NCI-H2081 treated with DMSO at 0.1 percent for 48 hours (cell line): ENCODE data around the gene LDAH.

Source experiments
- DNase-seq: peaks from one replicate; lab custom pipeline; 2025; lab: John Stamatoyannopoulos, UW

LDAH gene

DNA sequence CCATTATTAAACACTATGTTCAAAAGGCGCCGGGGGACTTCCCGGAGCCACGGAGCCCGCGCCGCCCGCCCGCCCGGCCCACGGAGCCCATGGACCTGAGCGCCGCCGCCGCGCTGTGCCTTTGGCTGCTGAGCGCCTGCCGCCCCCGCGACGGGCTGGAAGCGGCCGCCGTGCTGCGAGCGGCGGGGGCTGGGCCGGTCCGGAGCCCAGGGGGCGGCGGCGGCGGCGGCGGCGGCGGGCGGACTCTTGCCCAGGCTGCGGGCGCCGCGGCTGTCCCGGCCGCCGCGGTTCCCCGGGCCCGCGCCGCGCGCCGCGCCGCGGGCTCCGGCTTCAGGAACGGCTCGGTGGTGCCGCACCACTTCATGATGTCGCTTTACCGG is 155.8 kb downstream of the LDAH start:
- DNase-seq = no peak

DNA sequence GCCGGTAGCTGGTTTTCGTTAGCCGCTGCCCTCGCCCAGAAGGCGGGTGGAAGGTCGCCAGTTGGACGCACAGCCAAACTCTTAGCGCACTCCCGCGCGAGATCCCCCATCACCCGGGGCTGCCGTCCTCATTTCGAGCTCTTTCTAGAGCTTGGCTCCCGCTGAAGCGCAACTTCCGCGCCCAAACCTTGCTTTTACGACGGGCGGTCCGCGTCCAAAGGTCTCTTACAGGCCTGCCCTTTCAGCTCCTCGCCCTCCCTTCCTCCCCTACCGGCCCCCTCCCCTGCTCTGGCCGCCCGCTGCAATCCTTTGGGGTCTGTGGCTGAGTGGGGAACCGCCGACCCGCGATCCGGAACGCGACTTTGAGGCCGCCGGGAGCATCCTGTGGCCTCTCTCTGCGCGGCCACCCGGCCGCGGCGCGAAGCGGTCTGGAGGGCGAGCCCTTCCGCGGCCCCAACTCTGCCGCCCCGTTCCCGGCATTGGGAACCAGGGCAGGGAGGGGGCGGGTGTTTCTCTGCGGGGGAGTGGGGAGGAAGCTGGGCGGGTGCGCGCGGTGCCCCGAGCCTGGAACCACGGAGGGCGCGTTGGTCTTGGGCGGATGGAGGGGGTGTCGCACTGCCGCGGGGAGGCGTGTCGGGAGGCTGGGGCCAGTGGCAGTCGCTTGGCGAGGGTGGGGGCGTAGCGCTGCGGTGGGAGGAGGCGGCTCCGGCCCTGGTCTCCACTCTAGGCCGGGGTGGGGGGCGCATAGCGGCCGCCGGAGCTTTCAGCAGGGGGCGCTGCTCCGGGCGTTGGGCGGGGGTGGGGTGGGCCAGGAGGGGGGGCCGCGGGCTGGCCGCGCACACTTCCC is 156.4 kb downstream of the LDAH start, which contains the start of gene GDF7:
TSS of gene GDF7 (plus strand) at position 841 of the 847 bp plus-strand sequence. CDS start 96 bp downstream, outside the sequence.
- no peak for DNase-seq

DNA sequence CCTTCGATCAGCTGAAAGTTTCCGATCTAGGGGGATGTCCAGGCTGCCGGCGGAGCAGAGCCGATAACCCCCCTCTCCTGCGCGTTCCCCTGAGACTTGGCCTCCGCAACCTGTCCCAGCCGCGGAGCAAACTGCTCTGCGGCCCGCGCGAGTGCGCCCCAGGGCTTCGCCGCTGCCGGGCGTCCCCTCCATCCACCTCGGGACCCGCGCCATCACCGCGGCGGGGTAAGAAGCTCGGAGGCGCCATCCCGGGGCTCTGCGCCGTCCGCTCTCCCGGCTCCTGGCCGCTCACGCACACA is 156.9 kb downstream of the LDAH start:
- DNase-seq = no peak

DNA sequence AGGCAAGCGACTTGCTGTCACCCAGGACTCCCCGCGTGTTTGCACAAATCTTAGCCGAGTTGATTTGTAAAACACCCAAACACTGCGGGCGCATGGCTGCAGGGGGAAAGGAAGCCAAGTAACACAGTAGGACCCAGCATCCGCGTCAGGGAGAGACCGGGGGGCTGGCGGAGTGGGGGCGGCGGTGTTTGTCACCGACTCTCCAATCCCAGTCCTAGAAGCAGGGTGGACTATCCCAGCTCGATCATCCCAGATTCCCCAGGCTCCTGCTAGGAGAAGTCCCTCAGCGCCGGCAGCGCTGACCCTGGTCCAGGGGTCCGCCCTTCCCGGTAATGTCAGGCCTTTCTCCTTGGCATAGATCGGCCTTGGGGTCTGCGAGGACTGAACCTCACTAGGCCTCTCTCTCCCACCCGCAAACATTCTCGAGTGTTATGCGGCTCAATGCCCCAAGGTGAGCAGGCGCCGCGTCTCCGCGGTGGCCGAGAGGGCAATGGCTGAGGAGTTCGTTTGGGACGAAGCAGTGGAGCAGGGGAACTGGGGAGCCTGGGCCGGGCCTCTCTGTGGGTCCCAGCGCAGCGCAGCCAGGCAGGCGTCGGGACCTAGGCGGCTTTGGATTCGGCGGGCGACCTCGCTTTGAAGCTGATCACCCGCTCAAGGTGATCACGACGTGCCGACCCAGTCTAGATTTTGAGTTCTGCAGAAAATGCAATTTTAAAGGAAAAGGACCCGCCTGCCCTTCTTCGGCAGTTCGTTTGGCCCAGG is 157.5 kb downstream of the LDAH start:
- DNase-seq = no peak

DNA sequence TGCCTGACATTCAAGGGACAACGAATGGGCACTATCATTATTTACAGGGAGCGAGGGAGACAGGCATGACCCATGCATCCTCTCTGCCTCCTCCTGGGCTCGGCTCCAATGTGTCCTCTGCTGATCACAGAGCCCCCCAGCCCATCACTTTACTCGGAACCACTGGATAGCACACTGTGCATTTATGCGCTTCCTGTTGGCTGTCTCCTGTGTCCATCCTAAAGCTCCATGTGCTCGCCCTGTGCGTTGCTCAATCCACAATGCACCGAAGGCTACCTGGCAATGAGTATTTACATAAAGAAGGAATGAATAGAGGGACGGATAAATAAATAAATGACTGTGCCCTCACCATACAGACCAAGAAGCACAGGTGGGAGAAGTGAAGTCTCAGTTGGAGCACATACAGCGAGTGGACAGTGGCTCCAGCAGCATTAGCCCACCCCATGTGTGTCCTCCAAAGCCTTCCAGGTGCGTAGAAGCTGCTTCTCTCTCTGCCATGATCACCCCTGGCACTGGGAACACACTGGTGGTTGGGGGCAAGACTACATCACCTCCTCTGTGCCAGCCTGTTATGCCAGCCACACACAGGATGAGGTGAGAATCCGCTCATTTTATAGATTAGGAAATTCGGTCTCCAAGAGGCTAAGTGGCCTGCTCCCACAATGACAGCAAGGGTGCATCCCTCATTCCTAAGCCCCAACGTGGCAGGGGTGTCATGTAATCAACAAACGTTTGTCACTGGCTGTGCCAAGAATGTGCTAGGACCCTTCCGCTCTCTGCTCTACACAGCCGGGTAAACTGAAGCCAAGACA is 158.3 kb downstream of the LDAH start:
- no peak for DNase-seq

DNA sequence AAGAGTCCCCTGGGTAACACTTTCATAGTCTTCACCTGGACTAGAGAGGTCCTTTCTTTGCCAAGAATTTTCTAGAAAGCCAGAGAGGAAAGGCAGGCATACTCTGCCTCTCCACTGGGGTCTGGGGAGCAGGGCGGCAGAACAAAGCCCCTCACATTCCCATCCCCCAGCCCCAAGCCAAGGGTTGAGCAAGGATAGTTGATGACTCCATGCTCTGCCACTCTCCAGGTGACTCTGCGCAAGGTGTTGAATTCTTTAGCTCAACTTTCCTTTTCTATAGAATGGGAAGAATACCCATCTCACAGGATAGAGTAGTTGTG is 158.9 kb downstream of the LDAH start:
- DNase-seq = no peak

DNA sequence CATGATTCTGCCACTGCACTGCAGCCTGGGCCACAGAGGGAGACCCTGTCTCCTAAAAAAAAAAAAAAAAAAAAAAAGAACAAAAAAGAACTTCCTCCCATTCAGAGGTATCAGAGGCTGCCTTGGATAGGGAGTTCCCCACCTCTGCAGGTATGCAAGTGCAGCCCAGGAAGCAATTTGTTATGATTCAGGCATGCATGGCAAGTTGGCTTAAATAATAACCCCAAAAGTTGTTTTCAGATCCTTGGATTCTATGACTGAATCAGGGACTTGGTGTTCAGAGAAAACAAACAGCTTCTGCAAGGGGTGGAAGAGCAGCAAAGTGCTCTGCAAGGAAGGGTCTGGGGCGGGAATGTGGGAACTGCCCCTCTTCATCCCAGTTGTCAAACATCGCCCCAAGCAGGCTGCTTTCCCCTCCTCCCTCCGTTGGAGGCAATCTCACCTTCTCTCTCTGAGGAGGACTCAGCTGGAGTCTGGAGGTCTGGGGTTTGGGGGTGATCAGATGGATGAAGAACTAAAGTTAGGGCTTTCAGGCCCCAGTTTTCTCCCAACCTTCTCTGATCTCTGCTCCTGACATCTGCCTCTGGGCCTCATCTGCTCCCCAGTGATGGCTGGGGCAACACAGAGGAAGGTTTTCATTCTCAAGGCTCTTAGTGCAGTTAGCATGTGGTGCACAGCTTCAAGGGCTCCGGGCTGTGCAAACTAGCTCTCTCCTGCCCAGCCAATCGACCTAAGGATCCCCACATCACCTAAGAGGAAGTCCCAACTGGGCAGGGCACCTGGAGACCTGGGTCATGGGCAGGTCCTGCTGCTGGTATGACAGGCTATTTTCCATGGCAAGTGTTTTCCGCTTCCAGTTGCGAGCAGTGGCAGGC is 159.5 kb downstream of the LDAH start:
- DNase-seq = no peak

DNA sequence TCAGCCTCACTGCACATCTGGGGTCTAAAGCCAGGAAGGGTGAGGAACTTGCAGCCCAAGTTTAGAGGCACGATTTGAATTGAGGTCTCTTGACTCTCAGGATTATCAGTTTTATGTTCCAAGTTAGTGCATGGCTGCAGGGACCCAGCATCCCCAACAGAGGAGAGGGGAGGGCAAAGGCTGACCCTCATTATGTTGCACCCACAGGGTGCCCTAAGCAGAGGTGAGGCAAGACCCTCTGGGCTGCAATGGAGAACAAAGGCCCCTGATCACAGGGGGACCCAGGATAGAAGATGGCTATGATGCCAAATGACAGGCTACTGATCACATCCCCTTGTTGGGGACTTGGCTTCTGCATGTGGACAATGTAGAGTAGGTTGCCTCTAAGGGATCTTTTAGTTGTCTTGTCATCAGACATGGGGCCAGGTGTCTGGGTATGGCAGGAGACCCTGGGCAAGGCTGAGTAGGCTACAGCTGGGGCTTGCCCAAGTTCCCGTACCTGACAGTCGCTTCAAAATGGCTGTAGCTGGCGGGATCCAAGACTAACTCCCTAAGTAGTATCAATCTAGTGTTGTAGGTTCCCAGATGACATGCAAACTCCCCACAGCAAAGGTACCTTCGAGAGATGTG is 160.5 kb downstream of the LDAH start:
- no peak for DNase-seq

DNA sequence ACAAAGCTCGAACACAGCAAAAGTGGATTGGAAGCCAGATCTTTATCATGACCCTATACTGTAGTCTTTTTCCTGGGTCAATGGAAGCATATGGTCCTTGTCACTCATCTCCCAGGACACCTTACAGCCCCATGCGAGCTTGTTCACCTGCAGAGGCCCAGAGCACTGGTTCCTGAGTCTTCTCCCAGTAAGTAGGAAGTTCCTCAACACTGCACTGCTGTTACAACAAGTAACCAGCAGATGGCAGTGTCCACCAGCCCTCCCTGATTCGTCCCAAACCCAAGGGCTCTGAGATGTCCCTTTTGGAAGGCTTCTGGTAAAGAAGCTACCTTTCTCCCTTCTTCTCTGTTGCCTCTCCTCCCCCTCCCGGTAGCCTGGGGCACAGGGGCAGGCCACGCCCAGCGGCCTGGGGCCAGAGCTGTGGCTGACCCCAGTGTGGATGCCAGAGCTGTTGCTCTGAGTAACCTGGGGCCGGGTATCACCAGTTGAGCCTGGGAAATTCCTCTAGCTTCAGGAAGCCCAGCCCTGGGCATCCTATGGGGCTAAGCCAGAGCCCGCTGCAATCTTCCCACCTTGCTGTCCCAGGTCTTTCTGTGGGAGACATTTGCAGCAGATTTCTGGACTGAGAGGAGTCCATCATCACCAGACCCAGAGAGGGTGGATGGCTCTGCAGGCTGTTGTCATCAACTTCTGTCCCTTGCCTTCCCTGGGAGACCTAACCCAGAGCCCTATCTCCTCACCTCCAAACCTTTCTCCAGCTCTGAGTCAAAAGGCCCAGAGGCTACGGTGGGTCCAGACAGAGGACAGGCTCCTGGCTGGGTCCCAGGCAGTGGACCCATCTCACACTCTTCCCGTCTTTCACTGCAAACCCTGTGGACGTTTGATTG is 161.2 kb downstream of the LDAH start:
- DNase-seq = no peak

DNA sequence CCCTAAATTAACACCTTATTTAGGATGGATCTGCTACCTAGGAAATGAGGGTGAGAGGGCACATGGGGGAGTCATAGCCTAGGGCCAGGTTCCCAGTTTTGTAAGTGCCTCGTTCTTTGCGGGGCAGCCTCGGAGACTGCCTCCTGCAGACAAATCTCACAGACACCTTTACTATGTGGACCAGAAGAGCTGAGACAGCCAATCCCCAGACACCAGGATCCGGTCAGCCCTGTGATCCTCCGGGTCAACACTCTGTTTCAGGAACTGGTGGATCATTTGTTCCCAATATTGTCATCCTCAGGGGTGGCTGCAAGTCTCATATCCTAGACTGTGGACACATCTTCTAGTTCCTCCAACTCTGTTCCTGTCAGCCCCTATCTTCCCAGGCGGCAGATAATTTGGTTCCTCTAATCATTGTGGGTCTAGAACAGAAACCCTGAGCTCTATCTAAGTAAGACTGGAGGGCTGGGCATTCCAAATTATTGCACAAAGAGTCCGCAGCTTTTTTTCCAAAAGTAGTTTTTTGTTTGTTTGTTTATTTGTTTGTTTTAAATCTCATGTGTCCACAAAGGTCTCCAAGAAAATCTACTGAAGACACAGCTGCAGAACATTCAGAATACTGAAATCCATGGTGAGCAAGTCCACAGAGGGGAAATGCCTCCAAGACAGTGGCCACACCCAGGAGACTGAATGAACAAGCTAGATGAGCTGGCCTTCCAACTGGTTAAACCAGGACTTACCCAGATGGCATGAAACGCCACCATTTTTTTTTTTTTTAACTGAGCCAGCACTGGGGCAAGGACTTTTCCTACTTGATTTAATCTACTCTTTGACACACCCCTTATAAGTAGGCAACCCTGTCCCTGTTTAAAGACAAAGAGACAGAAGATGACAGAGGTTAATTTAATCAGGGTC is 162.1 kb downstream of the LDAH start:
- DNase-seq = no peak

DNA sequence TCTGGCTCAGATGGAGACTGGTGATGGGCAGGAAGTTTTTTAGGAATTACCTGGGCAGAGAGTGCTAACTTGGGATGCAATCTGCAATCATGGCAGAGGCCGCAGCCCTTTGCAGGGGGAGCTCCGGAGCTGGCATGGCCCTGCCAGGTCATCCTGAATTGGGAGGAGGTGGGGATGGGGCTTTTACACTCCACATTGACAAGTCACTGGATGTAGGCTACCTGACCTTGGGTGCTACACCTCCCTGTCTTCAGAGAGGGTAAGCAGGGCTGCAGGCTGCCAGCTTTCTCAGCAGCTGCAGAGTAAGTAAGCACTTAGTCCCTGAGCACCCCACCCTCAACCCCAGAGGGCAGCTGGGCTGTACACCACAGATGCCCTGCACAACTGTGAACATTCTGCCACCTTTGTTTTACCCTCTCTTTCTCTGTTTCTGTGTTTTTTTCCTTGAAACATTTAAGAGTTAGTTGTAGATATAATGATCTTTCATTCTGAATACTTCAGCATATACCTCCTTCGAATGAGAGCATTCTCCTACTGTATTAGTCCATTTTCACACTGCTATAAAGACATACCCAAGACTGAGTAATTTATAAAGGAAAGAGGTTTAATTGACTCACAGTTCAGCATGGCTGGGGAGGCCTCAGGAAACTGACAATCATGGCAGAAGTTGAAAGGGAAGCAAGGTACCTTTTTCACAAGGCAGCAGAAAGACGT is 165.2 kb downstream of the LDAH start:
- DNase-seq = no peak

DNA sequence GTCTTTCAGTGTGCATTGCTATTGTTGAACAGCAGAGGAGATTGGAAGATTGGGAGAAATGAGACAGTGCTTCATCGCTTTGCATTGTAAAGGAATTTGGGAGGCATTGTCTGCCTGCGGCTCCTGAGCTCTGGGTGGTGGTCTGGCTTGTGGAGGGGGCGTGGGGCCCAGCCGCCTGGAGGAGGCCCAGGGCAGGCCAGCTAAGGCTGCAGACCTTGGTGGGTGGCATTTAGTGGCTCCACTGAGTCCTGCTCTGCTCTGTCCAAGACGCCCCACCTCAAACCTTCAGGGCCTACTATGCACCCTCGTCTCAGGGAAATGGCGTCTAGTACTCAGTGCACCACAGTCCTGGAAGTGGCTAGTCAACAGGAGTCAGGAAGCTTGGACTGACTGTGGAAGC is 166.3 kb downstream of the LDAH start:
- no peak for DNase-seq

DNA sequence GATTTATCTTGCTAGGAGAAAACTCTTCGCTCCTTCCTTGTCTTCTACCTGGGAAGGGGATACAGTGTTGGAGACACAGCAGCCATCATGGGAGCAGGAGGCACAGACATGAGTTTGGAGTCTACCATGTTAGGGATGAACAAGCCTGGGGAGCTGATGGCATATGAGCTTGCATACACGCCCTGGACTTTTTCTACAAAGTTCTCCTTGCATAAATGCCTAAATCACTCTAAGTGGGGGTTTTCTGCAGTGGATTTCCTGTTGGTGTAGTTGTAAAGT is 168.4 kb downstream of the LDAH start:
- DNase-seq = no peak

DNA sequence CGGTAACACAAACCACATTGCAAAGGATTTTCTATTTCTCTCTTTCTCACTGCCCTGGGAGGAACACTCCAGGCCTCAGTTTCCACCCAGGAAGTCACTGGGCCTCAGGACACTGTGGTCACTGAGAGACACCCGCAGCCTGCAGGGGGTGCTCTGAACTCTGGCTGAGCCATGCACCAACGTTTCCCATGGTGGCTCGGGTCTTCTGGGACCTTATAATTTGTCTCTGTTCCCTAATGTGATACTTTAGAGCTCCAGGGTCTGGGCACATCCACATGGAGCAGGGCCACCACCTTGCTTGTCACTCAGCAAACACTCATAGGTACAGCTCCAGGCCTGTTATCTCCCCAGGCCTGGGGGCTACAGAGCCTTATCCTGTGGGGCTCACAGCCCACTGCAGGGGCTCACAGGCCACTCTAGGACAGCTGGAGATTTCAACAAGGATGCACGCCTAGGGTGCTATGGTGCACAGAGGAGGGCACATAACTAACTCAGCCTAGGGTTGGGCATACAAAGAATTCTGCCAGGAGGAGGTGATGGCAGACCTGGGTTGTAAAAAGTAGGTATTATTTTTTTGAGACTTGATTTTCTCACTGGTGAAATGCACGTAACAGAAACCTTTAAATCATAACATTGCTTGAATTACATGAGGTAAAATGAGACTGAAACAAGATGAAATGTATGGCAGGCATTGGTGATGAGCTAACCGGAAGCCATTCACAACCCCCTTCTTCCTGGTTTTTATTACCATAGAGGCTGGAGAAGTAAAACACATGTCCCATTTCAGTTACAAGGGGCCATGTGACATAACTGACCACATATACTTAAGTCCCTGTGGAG is 169.0 kb downstream of the LDAH start:
- DNase-seq = no peak

DNA sequence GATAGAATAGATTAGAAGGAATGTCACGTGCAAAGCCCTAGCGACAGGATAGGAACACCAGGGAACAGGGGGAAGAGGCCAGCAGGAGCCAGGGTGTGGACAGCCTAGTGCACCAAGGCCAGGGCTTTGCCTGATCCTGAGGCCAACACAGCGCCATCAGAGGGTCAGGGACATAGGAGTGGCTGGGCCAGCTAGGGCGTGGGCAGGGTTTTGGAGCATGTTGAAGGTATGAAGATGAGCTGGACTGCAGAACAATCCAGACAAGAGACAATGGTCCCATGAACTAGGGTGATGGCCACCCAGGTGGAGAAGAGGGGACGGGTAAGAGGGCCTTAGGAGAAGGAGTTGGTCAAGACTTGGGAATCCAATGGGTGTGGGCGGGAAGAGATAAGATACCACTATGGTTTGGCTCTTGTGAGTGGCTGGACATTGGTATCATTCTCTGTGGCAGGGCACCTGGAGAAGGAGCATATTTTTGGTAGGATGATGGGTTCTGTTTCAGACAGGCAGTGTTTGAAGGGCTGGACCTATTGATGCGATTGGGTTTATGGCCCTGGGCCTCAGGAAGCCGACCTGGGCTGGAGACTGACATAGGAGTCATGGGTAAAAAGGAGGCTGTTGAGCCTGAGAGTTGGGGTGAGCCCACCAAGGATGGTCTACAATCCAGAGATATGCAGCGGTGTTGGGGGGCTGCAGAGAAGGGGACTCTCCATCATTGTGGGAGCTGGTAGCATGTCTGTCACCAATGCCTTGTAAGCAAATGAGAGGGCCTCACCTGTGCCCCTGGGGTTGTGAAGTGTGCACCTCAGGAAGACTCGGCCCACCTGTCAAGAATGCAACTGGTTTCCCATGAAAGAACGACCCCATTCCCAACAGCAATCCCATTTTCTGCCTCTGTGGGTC is 170.0 kb downstream of the LDAH start:
- no peak for DNase-seq

DNA sequence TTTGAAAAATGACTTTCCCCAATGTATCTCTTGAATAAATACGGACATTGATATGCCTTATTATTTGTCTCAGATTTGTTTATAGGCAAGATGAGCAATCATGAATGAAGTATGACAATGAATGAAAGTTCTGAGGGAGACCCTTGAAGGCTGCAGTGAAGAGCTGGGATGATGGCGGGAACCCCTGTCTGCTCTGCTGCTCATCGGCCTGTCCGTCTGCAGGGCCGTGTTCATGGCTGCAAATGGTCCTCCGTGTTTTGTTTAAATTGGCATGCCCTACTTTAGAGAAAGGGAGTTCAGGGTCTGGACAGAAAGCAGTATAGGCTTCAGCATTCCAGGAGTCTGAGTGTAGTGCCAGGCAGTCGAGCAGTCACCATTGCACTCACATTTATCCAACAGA is 170.8 kb downstream of the LDAH start:
- DNase-seq = no peak

DNA sequence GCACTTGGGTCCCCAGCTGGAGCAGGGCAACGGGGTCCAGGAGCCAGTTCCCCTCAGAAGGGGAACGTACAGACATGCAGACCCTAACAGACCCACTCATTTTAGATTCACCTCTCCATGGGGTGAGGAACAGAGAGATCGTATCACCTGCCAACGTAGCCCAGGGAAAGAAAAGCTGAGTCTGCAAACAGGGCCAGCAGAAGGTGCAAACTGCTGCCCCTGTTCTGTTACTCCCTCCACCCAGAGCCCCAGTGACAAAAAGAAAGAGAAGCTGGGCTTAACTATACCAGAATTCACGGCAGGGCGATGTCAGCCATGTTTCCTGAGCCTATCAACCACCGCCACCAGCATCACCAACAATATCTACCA is 171.2 kb downstream of the LDAH start:
- DNase-seq = no peak
